ENCODE data around the gene CATSPER1. TPM values are rescaled to one million over a fixed set of nuclear protein-coding genes. Genes with fewer than 3 reads are reported as not detected.
A peak's percentile ranks its signal among the peaks of the same experiment; 100 is the strongest.

The CATSPER1 gene
- total RNA-seq, 1 donor from 2014 or later = 4.7 TPM

- TF ChIP-seq, protein P1, sequence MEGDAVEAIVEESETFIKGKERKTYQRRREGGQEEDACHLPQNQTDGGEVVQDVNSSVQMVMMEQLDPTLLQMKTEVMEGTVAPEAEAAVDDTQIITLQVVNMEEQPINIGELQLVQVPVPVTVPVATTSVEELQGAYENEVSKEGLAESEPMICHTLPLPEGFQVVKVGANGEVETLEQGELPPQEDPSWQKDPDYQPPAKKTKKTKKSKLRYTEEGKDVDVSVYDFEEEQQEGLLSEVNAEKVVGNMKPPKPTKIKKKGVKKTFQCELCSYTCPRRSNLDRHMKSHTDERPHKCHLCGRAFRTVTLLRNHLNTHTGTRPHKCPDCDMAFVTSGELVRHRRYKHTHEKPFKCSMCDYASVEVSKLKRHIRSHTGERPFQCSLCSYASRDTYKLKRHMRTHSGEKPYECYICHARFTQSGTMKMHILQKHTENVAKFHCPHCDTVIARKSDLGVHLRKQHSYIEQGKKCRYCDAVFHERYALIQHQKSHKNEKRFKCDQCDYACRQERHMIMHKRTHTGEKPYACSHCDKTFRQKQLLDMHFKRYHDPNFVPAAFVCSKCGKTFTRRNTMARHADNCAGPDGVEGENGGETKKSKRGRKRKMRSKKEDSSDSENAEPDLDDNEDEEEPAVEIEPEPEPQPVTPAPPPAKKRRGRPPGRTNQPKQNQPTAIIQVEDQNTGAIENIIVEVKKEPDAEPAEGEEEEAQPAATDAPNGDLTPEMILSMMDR (conservative IDR thresholded peaks at IDR 0.05; ENCODE audit: low read depth, low read length) = no peak
- H3K4me3 ChIP-seq (ENCODE audit: low read depth, low read length) = no peak overlapping the region
These were observed 37.6 kb upstream of the CATSPER1 start for GRCh38 chr11:66063900-66064299.

DNA sequence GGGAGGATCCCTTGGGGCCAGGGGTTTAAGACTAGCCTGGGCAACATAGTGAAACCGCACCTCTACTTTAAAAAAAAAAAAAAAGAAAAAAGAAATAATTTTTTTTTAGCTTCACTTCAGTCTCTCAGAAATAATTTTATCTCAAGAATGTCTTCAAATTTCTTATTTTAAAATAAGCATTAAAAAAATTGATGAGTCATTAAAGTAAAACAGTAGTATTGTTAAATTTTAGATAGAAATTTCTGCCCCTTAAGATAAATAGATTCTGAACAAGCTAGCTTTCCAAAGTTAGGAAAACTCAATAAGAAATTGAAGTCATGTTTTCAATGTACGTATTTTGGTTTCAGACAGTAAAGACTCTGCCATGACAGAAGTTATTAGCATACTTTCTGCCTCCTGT is 36.1 kb upstream of the CATSPER1 start:
- DNase-seq (ENCODE audit: low read depth) = no peak
- TF ChIP-seq, protein P1 (conservative IDR thresholded peaks at IDR 0.05; ENCODE audit: low read depth, low read length) = no peak
- no peak overlapping the region for H3K4me3 ChIP-seq (ENCODE audit: low read depth, low read length)

More at GRCh38 chr11:66063900-66064299, 37.6 kb upstream of the CATSPER1 start:
- DNase-seq (ENCODE audit: low read depth) = no peak

DNA sequence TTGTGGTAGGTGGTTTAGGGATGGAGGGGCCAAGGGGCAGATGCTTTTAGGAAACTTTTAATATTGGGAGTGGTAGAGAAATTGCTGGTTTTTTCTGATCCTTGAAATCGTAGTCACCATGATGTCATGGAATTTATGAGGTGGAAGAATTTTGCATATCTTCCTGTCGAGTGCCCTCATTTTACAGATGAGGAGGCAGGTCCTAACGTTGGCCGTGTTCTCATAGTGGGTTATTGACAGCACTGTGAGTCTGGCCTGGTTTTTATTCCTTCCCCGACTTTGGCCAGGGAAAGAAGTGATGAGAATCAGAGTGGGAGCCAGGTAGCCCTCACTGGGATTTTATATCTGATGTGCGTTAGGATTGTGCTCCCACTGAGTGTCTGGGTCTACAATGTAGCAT is 35.0 kb upstream of the CATSPER1 start:
- no peak overlapping the region for H3K4me3 ChIP-seq (ENCODE audit: low read depth, low read length)
- DNase-seq (ENCODE audit: low read depth) = no peak
- TF ChIP-seq, protein P1 (conservative IDR thresholded peaks at IDR 0.05; ENCODE audit: low read depth, low read length) = no peak

GRCh38 chr11:66059966-66060680 is 33.8 kb upstream of the CATSPER1 start:
- DNase-seq (ENCODE audit: low read depth) = no peak
- H3K4me3 ChIP-seq (ENCODE audit: low read depth, low read length) = no peak overlapping the region
- TF ChIP-seq, protein P1 (conservative IDR thresholded peaks at IDR 0.05; ENCODE audit: low read depth, low read length) = no peak

DNA sequence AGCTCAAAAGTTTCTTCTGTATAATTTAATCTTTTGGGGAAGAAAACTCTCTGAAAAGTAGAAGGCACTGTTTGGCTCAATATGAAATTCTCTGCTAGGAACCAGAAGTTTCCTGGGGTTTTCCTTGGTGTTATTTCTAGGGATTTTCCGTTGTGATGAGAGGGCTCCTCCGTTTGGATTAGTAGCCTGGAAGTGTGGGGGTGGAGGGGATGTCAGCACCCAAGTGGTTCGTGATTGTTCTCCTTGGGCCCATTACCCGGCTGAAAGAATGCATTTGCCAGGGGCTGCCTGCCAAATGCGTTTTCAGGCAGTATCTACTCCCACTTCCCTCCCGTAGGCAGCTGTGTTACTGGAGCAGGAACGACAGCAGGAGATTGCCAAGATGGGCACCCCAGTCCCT is 30.2 kb upstream of the CATSPER1 start:
- TF ChIP-seq, protein P1 (conservative IDR thresholded peaks at IDR 0.05; ENCODE audit: low read depth, low read length) = no peak
- no peak for DNase-seq (ENCODE audit: low read depth)
- no peak overlapping the region for H3K4me3 ChIP-seq (ENCODE audit: low read depth, low read length)

- TF ChIP-seq, protein P1 (conservative IDR thresholded peaks at IDR 0.05; ENCODE audit: low read depth, low read length) = no peak
- H3K4me3 ChIP-seq (ENCODE audit: low read depth, low read length) = no peak overlapping the region
- no peak for DNase-seq (ENCODE audit: low read depth)
These were observed 28.7 kb upstream of the CATSPER1 start for GRCh38 chr11:66055021-66055420.

DNA sequence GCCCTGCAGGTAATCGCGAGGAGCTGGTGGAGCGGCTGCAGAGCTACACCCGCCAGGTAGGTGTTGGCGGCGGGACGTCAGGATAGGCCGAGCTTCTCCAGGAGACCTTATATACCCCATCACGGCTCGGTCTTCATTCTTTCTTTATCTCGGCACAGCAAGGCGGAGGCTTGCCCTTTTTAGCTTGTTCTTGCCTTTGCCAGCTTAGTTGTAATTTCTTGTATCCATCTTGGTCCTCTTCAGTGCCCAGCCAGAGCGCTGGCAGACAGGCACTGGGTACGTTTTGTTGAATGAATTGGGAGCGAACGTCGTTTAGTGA is 26.3 kb upstream of the CATSPER1 start:
- no peak for DNase-seq (ENCODE audit: low read depth)

More for the DNA sequence above, 26.3 kb upstream of the CATSPER1 start:
- TF ChIP-seq, protein P1 (conservative IDR thresholded peaks at IDR 0.05; ENCODE audit: low read depth, low read length) = no peak
- H3K4me3 ChIP-seq (ENCODE audit: low read depth, low read length) = peak overlapping the region; percentile 95

Data from epithelial cell of proximal tubule (primary cell).